ENCODE data around the gene PRKCE.
A peak's percentile ranks its signal among the peaks of the same experiment; 100 is the strongest.

The PRKCE gene

DNA sequence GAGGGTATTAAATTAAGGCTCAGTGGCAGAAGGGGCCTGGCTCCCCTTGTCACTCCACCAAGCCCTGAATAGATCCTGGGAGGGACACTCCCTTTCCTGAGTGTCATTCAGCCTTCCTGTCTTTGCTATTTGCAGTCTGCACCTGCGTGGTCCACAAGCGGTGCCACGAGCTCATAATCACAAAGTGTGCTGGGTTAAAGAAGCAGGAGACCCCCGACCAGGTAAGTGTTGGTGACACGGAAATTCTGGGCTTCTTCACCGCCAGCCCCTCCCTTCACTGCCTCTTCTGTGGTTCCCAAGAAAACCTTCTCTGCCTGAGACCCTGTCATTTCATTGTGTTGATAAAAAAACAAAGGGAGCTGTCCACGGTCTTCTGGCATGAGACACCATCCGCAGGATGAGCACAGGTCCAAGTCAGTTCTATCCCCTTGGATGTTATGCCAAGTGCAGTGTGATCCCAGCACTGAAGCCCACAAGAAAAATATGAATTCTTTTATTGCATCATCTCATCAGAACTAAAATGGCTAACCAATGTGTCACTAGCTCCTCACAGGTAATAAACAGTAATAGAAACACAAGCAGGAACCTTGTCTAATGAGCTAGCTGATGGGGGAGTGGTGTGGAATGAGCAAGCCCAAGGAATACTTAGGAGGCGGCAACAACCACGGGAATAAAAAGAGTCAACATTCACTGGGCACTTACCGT, 328.8 kb downstream of the PRKCE start:
- DNase-seq: no peak

DNA sequence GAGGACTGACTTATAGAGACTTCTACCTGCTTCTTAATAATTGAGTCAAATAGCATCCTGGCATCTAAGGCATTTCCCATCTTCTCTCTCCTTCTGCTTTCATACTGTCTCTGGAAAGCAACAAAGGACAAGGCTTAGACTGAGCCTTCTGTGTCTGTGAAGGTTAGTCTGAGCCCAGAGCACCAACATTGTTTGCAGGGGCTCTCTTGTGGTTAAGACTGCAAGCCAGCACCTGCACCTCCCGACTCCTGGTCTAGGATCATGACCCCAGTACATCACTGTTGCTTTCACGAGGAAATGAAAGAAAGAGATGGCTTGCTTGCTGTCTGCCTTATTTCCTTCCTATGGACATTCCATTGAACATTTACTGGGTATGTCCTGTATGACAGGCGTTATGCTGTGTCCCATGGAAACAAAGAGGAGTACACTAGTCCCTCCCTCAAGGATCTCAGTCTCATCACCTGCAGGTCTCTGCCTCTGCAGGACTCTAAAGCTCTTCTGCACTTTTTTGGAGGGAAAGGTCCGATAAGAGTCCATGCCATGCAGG, 330.0 kb downstream of the PRKCE start:
- DNase-seq: no peak

GRCh38 chr2:45982096-45982495, 330.6 kb downstream of the PRKCE start:
- no peak for DNase-seq

GRCh38 chr2:45983213-45983612, 331.7 kb downstream of the PRKCE start:
- DNase-seq: no peak

DNA sequence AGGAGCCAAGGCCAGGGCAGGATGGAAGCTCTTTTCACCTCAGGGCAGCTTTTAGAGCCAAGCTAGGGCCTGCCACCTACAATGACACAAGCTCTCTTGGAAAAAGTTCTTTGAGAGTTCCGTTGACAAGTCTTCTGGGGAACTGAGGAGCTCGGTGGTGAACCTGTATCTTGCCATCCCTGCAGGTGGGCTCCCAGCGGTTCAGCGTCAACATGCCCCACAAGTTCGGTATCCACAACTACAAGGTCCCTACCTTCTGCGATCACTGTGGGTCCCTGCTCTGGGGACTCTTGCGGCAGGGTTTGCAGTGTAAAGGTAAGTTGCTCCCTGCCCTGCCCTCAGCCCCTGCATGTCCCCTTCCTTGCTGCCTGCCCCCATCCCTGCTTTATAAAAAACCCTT, 332.9 kb downstream of the PRKCE start:
- no peak for DNase-seq

DNA sequence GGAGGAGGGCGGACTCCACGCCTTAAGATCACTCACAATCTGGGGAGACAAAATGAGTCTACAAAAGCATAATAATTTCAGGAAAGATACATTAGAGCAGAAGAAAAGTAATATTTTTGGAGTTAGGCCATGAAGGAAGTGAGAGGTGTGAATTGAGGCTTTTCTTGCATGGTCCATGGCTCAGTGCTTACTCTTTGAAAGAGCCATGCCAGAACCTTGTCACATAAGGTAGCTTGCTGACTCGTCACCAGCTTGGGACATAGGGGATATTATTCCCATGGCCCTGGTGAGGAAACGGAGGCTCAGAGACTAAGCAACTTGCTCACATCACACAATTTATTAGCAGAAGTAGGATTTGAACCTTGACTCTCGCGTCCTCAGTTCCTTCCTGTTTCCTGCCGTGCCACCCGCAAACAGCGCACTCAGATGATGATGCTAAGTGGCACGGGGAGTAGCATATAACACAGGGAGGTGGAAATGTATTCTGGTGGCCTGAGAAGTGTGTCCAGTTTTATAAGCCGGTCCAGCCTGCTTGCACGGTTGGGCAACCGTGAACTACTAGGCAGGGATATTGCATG, 333.5 kb downstream of the PRKCE start:
- DNase-seq: no peak

- DNase-seq: no peak
Measured at GRCh38 chr2:45986509-45986908, 335.0 kb downstream of the PRKCE start.

GRCh38 chr2:45987856-45988255, 336.4 kb downstream of the PRKCE start:
- no peak for DNase-seq

DNA sequence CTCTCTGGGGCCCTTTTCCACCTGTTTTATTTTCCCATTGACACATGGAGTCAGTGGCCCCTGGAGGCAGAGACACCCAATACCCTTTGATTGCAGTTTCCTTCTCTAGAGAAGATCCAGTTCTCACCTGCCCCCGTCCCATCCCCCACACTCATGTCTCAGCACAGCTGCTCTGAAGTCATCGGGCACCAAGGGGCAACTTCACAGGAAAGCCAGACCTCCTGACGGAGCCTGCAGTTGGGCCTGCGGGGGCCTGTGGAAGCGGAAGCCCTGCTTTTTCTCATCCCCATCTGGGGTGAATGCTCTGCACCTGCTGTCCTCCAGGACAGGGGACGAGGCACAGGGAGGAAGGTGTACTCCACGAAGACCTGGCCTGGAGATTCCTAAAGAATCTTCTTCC, 337.4 kb downstream of the PRKCE start:
- DNase-seq: peak; percentile 41

DNA sequence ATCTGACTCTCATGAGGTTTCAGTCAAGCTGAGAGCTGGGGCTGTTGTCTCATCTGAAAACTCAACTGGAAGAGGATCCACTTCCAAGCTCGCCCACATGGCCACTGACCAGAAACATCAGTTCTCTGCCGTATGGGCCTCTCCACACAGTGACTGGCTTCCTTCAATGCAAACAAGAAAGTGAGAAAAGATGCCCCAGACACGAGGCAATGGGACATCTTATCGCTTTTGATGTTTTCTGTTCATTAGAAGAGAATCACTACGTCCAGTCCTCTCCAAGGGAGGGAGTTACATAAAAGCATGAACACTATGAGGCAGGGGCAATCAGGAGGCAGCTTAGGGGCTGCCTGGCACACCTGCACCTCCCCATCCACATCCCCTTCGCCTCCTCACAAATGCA, 338.7 kb downstream of the PRKCE start:
- no peak for DNase-seq

GRCh38 chr2:45992021-45992740, 340.7 kb downstream of the PRKCE start:
- DNase-seq: no peak

DNA sequence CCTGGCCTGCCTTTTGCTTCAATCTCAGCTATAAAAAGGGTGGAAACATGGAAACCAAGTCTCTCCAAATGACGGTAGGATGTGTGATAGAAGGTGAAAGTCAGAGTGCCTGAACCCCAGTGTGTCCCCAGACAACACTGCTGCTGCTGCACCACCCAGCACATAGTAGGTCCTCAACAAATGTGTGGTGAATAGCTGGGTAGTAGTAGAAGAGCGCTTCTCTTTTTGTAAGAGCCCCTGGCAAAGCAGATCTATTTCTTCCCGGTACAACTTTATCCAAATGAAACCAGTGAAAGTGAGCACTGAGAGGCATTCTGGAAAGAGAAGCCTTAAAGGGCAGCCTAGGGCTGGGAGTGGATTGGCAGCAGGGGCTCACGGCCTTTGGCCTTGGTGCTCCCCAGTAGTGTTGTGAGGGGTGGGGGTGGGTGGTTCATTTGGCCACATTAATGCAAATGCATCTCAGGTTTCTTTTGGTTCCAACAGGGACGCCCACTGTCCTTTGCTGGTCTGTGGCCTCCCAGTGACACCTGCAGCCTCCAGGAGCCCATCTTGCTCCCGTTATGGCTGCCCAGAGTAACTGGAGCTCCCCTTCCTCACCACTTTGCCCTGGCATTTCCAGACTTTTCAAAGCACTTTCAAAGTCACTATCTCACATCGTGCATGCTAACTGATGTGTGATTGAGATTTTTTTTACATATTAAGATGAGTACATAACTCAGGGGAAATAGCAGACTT, 341.4 kb downstream of the PRKCE start:
- DNase-seq: no peak

DNA sequence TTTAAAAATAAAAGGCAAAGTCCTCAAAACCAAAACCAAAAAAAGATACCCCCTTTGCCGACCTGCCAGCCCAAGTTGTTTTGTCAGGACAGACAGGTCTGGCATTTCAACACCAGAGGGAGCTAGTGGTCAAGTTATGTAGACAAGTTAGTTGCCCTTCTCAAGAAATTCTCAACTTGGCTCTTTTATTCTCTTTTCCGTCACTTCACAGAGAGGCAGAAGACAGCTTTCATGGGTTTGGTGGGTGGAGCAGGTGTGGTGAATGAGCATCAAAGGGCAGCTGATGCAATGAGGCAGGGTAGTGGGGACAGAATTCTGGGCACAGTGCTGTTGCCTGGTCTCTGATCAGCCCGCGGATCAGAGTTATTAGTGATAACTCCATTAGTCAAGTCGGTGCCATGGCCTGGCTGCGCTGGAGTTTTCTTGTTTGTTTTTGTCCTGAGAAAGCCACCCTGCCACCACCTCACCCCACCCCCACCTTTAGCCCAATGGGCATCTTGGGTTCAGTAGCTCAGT, 342.1 kb downstream of the PRKCE start:
- DNase-seq: peak; percentile 15

DNA sequence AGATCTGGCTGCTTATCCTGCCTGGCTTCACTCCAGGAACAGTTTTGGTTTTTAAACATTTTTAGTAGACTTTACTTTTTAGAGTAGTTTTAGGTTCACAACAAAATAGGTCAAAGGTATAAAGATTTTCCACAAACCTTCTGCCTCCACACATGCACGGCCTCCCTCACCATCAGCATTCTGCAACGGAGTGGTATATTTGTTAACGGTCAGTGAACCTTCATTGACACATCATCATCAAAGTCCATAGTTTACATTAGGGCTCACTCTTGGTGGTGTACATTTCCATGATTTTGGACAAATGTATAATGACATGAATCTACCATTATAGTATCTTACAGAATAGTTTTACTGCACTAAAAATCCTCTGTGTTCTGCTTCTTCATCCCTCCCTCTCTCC, 342.6 kb downstream of the PRKCE start:
- no peak for DNase-seq

DNA sequence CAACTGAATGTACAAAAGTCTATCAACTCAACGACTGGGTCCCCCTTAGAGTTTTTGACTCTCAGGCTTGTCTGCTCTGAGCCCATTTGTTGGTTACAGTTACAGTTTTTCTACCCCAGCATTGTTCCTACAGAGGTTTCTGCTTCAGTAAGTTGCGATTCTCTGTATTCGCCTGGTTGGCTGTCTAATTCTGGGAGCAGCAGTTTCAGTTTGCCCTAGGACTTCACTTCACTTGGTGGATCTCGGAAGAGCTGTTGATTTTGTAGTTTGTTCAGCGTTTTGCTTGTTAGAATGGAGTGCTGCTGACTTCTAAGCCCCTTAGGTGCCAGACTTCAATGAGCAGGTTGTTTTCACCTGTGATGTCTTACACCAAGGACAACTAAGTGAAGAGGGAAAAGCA, 349.2 kb downstream of the PRKCE start:
- DNase-seq: no peak

DNA sequence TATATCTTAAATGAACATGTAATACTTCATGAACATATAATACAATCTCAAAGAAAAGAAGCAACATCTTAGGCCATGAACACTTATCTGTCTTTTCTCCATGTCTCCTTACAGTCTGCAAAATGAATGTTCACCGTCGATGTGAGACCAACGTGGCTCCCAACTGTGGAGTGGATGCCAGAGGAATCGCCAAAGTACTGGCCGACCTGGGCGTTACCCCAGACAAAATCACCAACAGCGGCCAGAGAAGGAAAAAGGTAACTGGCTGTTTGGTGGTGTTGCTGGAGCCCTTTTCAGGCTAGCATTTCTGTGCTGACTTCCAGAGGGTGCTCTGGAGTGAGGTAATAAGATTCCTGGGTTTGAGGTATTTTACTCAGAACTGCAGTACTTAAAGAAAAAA, 349.8 kb downstream of the PRKCE start:
- no peak for DNase-seq

DNA sequence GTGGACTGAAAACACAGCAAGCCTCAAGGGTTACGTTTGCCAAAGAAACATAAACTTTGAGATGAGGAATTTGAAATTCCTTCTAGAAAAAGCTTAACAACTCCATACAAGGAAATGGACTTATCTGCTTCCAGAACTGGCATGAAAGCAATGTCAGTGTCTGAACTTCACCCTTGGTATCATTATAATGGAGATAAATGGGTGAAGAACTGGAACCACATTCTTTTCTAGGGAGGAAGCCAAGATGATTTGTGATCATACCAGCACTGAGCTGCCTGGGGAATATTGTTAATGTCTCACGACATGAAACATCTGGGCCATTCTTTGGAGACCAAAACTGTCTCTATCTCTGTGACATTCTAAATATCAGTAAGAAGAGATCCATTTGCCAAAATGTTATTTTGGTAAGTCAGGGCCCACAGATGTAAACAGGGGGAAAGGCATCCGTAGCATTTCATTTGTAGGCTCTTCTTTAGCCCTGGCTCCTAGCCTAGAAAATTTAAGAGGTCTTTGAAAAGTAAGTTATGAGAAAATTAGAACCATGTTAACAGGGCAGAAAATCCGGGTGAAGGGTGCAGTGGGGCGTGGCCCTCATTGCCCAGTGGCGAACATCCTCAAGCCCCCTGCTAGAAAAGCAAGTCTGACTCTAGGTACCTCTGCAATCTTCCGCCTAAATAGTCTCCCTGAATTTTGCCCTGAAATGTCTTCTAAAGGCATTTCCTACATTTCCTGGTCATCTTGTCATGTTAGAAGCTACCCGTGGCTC, 350.4 kb downstream of the PRKCE start:
- DNase-seq: no peak

DNA sequence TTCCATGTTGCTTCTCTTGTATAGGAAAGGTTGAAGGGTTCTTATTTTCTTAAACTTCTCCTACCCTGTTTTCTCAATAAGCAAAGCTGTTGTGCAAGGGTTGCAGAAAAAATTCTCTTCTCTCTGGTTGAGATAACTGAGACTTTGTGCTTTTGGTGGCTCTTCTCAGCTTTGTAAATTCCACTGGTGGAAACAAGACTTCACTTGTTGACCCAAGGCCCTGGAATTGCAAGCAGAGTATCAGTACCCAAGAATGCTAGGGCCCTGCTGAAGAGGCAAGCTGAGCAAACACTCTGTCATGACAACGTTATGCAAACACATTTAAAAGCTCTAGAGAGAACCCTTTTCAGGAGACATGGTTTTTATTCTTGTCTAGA, 351.0 kb downstream of the PRKCE start:
- DNase-seq: no peak

DNA sequence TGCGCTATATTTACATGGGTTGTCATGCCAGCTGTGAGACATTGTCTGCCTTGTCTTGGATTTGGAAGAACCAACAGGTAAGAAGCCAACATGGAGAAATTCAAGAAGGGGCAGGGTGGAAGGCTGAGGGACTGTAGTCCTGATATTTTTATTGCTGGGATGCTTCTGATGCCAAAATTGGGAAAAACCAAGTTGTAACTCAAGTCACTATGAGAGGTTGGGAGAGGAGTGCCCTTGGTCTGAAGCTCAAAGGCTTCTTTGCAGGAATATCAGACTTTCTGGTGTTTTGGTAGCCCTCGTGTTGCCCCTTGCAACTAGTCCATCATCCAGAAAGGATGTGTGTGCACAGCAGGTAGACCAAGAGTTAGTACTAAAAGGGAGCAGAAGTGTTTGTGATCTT, 351.5 kb downstream of the PRKCE start:
- no peak for DNase-seq

GRCh38 chr2:46003903-46004473, 352.5 kb downstream of the PRKCE start:
- DNase-seq: no peak

DNA sequence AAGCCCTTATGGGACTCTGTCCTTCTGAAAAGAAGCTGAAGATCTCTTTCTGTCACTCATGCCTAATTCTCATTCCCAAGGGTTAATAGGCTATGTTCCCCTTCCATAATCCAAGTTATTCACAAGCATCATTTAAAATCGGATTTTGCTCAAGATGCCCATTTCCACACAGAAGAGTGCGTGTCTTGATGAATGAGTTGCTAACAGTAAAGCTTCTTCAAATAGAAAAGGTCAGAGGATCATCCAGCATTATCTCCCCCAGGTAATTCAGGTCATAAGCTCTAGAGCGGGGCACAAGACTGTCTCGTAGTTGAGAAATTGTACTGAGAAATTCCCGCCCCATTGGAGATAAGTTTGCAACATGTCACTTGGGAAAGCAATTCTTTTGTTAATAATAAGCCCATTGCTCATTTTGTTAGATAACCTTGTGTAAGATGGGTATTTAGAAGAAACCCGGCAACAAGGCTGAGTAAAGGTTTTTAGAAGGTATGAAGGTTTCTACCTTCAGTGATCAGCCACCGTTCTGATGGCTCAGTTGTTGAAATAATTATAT, 355.1 kb downstream of the PRKCE start:
- DNase-seq: no peak

- DNase-seq: no peak
Measured at GRCh38 chr2:46007412-46007811, 355.9 kb downstream of the PRKCE start.
